OCI-LY1 (cell line): ENCODE measurements around the gene RELCH.

Source experiments
- H2AFZ ChIP-seq: fragments of 200-600 bp; sonication (generic), shearing (Covaris generic); 2 replicates; pipeline ENCODE4 v1.6.0; 2014; ENCODE audit warnings: antibody characterized with exemption, mild to moderate bottlenecking, low read length
- H3F3A ChIP-seq: fragments of 200-600 bp; sonication (generic), shearing (Covaris generic); 2 replicates; pipeline ENCODE4 v1.6.0; 2014; ENCODE audit warnings: mild to moderate bottlenecking, antibody characterized with exemption, low read length, moderate library complexity; ENCODE audit not compliant: insufficient read depth
- H3K27ac ChIP-seq: fragments of 200-600 bp; sonication (generic); 2 replicates; pipeline ENCODE4 v1.5.1; 2014; ENCODE audit warnings: low read length, mixed run types, mild to moderate bottlenecking, low read depth; ENCODE audit not compliant: poor library complexity, severe bottlenecking
- H3K27me3 ChIP-seq: fragments of 200-600 bp; sonication (generic); 2 replicates; pipeline ENCODE4 v1.6.0; 2014; ENCODE audit warnings: antibody characterized with exemption, mild to moderate bottlenecking, low read length, moderate library complexity; ENCODE audit not compliant: insufficient read depth
- H3K36me3 ChIP-seq: fragments of 200-600 bp; sonication (generic); 2 replicates; pipeline ENCODE4 v1.6.1; 2014; ENCODE audit warnings: mild to moderate bottlenecking, antibody characterized with exemption, low read length, moderate library complexity, mixed read lengths; ENCODE audit not compliant: insufficient read depth
- H3K4me1 ChIP-seq: fragments of 200-600 bp; sonication (generic); 2 replicates; pipeline ENCODE4 v1.5.1; 2014; ENCODE audit warnings: mild to moderate bottlenecking, low read length, moderate library complexity; ENCODE audit not compliant: insufficient read depth, severe bottlenecking
- H3K4me2 ChIP-seq: fragments of 200-600 bp; sonication (generic), shearing (Covaris generic); 2 replicates; pipeline ENCODE4 v1.6.1; 2014; ENCODE audit warnings: low read length
- H3K4me3 ChIP-seq: fragments of 200-600 bp; sonication (generic); 2 replicates; pipeline ENCODE4 v1.5.1; 2014; ENCODE audit warnings: low read length, low read depth, mild to moderate bottlenecking, mixed read lengths; ENCODE audit not compliant: poor library complexity, severe bottlenecking
- H3K79me2 ChIP-seq: fragments of 200-600 bp; shearing (Covaris generic); 2 replicates; pipeline ENCODE4 v1.6.1; 2016; ENCODE audit warnings: mixed run types, low read length, mixed read lengths; ENCODE audit not compliant: insufficient read depth
- H3K9ac ChIP-seq: fragments of 200-600 bp; sonication (generic), shearing (Covaris generic); 2 replicates; pipeline ENCODE4 v1.6.1; 2014; ENCODE audit warnings: mild to moderate bottlenecking, low read length, mixed read lengths
- H3K9me2 ChIP-seq: fragments of 200-600 bp; sonication (generic), shearing (Covaris generic); 2 replicates; pipeline ENCODE4 v1.6.1; 2014; ENCODE audit warnings: low read depth, mild to moderate bottlenecking, low read length, mixed read lengths
- H3K9me3 ChIP-seq: fragments of 200-600 bp; shearing (Covaris generic); 2 replicates; pipeline ENCODE4 v1.6.1; 2014; ENCODE audit warnings: low read length, mixed read lengths
- H4K20me1 ChIP-seq: fragments of 200-600 bp; sonication (generic), shearing (Covaris generic); 2 replicates; pipeline ENCODE4 v1.6.0; 2016; ENCODE audit warnings: mild to moderate bottlenecking, low read length; ENCODE audit not compliant: insufficient read depth
- CTCF ChIP-seq: fragments of 200-600 bp; sonication (generic), shearing (Covaris generic); IDR thresholded peaks from 2 replicates; pipeline ENCODE4 v1.5.1; 2017; ENCODE audit warnings: mild to moderate bottlenecking, antibody characterized with exemption, low read length, moderate library complexity, mixed read lengths
- EZH2 ChIP-seq: fragments of 200-600 bp; sonication (generic), shearing (Covaris generic); IDR thresholded peaks from 2 replicates; pipeline ENCODE4 v1.8.0; 2017; ENCODE audit warnings: borderline replicate concordance, mixed run types, mild to moderate bottlenecking, antibody characterized with exemption, low read length, moderate library complexity, mixed read lengths

Gene RELCH

DNA sequence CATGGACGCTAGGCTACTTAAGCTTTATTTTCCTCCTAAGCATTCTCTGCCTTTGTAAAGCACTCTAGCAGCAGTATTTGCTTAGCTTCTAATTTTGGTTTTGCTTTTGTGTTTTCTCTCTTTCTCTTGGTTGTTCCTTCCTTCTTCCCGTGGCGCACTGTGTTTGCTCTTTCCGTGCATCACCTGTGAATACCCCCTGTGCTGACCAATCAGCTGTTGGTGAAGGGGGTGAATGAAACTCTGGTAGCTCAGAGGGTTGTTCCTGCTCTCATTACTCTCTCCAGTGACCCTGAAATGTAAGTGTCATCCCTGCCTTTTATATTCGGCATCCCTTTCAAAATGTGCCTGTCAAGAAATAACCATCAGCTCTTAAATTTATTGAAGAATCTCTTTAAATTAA lies 92.5 kb downstream of the RELCH start:
- Histone ChIP-seq H3F3A (no peaks in the 10 kb centered on the region), H3K4me1 (no peaks in the 10 kb centered on the region), H3K79me2 (no peaks in the 10 kb centered on the region), H3K9ac (no peak overlapping the region), H3K9me3 (no peaks in the 10 kb centered on the region), H3K9me2 (no peaks in the 10 kb centered on the region), H3K27ac (no peak overlapping the region), H4K20me1 (no peaks in the 10 kb centered on the region), H3K36me3 (peaks cover 58% of the 10 kb centered on the region), H3K4me2 (no peak overlapping the region), H3K4me3 (no peak overlapping the region), H3K27me3 (no peaks in the 10 kb centered on the region), H2AFZ (no peak overlapping the region)
- TF ChIP-seq CTCF = no peak
- TF ChIP-seq EZH2 = no peak

- H2AFZ ChIP-seq = no peak overlapping the region
- H3K27me3 ChIP-seq = no peaks in the 10 kb centered on the region
- no peak overlapping the region for H3K27ac ChIP-seq
- H3K4me1 ChIP-seq = no peaks in the 10 kb centered on the region
- H3K79me2 ChIP-seq = no peaks in the 10 kb centered on the region
- TF ChIP-seq CTCF = no peak
- TF ChIP-seq EZH2 = no peak
- no peaks in the 10 kb centered on the region for H4K20me1 ChIP-seq
- H3K4me2 ChIP-seq = no peak overlapping the region
- H3K9me3 ChIP-seq = no peaks in the 10 kb centered on the region
- no peaks in the 10 kb centered on the region for H3F3A ChIP-seq
- no peaks in the 10 kb centered on the region for H3K9me2 ChIP-seq
- H3K4me3 ChIP-seq = no peak overlapping the region
- H3K36me3 ChIP-seq = peaks cover 61% of the 10 kb centered on the region
- no peak overlapping the region for H3K9ac ChIP-seq
Measured at GRCh38 chr18:62280058-62280457, 93.0 kb downstream of the RELCH start.

- H2AFZ ChIP-seq = no peak overlapping the region
- no peak overlapping the region for H3K27ac ChIP-seq
- H3K4me3 ChIP-seq = no peak overlapping the region
- H3F3A ChIP-seq = no peaks in the 10 kb centered on the region
- TF ChIP-seq CTCF (no peak), EZH2 (no peak)
- H3K9ac ChIP-seq = no peak overlapping the region
- H3K9me3 ChIP-seq = no peaks in the 10 kb centered on the region
- no peaks in the 10 kb centered on the region for H3K9me2 ChIP-seq
- H3K27me3 ChIP-seq = no peaks in the 10 kb centered on the region
- no peak overlapping the region for H3K4me2 ChIP-seq
- H4K20me1 ChIP-seq = no peaks in the 10 kb centered on the region
- H3K79me2 ChIP-seq = no peaks in the 10 kb centered on the region
- peaks cover 60% of the 10 kb centered on the region for H3K36me3 ChIP-seq
- H3K4me1 ChIP-seq = no peaks in the 10 kb centered on the region
Measured at GRCh38 chr18:62280786-62281185, 93.7 kb downstream of the RELCH start.
